Spleen (tissue), 11 donors: ENCODE measurements around the gene NUP98. TPM values are rescaled to one million over a fixed set of nuclear protein-coding genes. Genes with fewer than 3 reads are reported as not detected.

Experiments used
- DNase-seq: peaks from one replicate; pipeline ENCODE4 v3.0.0-alpha.2; 2020
- H3K27ac ChIP-seq, 8 donors: fragments of 200-600 bp; sonication (generic) in 7 of 8; 1 replicate in 4 of 8; 2 replicates in 4 of 8; pipeline versions ENCODE4 v1.5.0 to v1.8.0; 2016 to 2021; ENCODE audit warnings: inconsistent platforms in 4 of 8, mild to moderate bottlenecking in 4 of 8, moderate library complexity in 1 of 8
- H3K27me3 ChIP-seq, 7 donors: fragments of 200-600 bp; sonication (generic) in 6 of 7; replicated peaks in 1 of 7; 1 replicate in 4 of 7; 2 replicates in 3 of 7; pipeline versions ENCODE4 v1.5.0 to v1.8.0; 2016 to 2021; ENCODE audit warnings: inconsistent platforms in 3 of 7, mild to moderate bottlenecking in 1 of 7
- H3K36me3 ChIP-seq, 6 donors: fragments of 200-600 bp; sonication (generic) in 5 of 6; 1 replicate in 4 of 6; 2 replicates in 2 of 6; pipeline versions ENCODE4 v1.5.0 to v1.8.0; 2016 to 2021; ENCODE audit warnings: inconsistent platforms in 2 of 6
- H3K4me1 ChIP-seq, 6 donors: fragments of 200-600 bp; sonication (generic) in 5 of 6; 1 replicate in 3 of 6; 2 replicates in 3 of 6; pipeline versions ENCODE4 v1.5.0 to v1.8.0; 2016 to 2021; ENCODE audit warnings: inconsistent platforms in 3 of 6
- H3K4me3 ChIP-seq, 8 donors: fragments of 200-600 bp; sonication (generic) in 7 of 8; 1 replicate in 4 of 8; 2 replicates in 4 of 8; pipeline versions ENCODE4 v1.5.0 to v1.8.0; 2016 to 2021; ENCODE audit warnings: inconsistent platforms in 4 of 8, mild to moderate bottlenecking in 4 of 8, moderate library complexity in 2 of 8
- H3K9me3 ChIP-seq, 8 donors: fragments of 200-600 bp; sonication (generic) in 7 of 8; 1 replicate in 4 of 8; 2 replicates in 4 of 8; pipeline versions ENCODE4 v1.5.0 to v1.8.0; 2016 to 2021; ENCODE audit warnings: inconsistent platforms in 4 of 8
- POLR2A ChIP-seq, 3 donors: fragments of 450-650 bp; IDR thresholded peaks; one replicate each; pipeline ENCODE4 v1.5.1; 2017; ENCODE audit warnings: antibody characterized with exemption in 3 of 3, mild to moderate bottlenecking in 1 of 3
- POLR2AphosphoS5 ChIP-seq, 3 donors: sonication (generic); formaldehyde crosslinking; IDR thresholded peaks; one replicate each; pipeline ENCODE4 v1.5.1; 2017; ENCODE audit warnings: antibody characterized with exemption in 3 of 3
- WGBS, 5 donors: extraction: QIAGEN DNeasy Blood & Tissue Kit in 3 of 5; methylation state at CpG; one replicate each; pipeline versions ENCODE4 v1.1.5 to v1.1.7; 2013 to 2018; 5-methylcytosine and 5-hydroxymethylcytosine counted together
- intact Hi-C: fragments of 100-400 bp; cut with DNase I; formaldehyde crosslinking; loops from one replicate; pipeline ENCODE4 v1.15.0; 2023; ENCODE audit warnings: low total_unique reads
- polyA plus RNA-seq, 3 donors: library from polyadenylated mRNA; stranded (reverse); fragments of 200-250 nt; gene quantifications; one replicate each; pipeline ENCODE4 v1.2.1, GENCODE V29; 2013
- total RNA-seq, 7 donors: library from RNA; depleted of rRNA in 3 of 7; stranded (reverse); fragments of >200 nt in 3 of 7; fragmentation: NEBNext Ultra II Directional in 4 of 7; extraction: Animal tissue kit (Norgen Biotek cat#: 25700) in 4 of 7; gene quantifications; one replicate each; pipeline versions ENCODE4 v1.1.0 to v1.2.1, GENCODE V29; 2016 to 2021
- TF ChIP-seq, protein P1 (sequence below), 11 experiments: fragments of 200-600 bp in 7 of 11; fragments of 450-650 bp in 4 of 11; sonication (generic) in 4 of 11; IDR thresholded peaks in 8 of 11; conservative IDR thresholded peaks in 3 of 11; 1 replicate in 7 of 11; 2 replicates in 4 of 11; pipeline versions ENCODE4 v1.4.0 to v1.8.0; 2016 to 2021; ENCODE audit warnings: antibody characterized with exemption in 11 of 11, inconsistent platforms in 4 of 11, mild to moderate bottlenecking in 1 of 11
- donor health status: healthy with polysubstance abuse.
- donor health status: DM: no; HTN: no; CAD: no; lungs with moderate emphysema.
- donor health status: DM: no; HTN: no; CAD: no.
- donor health status: Bipolar disorder and iron deficiency.
- donor health status: healthy.
- donor health status: DM: no; HTN: no; CAD: no.
- donor health status: DM: yes; HTN: yes; CAD: no.

The NUP98 gene
- total and polyA plus RNA-seq, 10 donors, result 12.6 to 171 (median 88.7) TPM

DNA sequence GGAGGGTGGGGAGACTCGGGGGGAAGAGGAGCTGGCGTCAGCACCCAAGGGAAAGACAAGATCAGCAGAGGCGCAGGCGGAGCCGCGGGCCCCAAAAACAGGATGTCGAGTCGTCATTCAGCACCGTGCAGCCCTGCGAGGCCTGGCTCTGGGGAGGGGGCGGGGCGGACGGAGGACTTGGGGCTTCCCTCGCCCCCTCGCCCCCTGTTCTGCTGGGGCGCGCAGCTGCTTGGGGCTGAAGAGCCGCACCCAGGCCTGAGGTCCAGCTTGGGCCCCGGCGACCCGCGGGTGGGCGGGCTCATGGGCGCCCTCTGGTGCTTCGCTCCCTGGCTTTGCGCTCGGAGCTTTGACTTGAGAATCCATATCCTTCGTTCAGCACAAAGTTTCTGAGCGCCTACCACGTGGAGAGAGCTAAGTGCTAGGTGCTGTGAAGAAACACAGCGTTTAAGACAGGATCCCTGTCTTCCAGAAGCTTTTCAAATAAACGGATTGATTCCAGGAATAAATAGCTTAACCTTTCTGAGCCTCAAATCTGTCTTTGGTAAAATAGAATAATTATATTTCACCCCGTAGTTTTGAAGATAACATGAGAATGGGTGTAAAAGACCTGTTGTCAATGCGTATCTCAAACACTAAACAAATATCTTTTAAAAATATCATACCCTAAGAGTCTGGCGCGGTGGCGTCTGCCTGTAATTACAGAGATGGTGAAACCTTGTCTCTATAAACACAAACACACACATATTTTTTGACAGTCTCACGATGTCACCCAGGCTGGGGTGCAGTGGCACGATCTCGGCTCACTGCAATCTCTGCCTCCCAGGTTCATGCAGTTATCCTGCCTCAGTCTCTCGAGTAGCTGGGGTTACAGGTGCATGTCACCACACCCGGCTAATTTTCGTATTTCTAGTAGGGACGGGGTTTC is 44.3 kb upstream of the NUP98 start:
- DNase-seq, result peak; percentile 97
- Histone ChIP-seq H3K27ac (peak overlapping the region; percentile 97 to 100 (median 98)), H3K36me3 (no peaks in the 10 kb centered on the region), H3K27me3 (no peaks in the 10 kb centered on the region), H3K9me3 (no peaks in the 10 kb centered on the region), H3K4me3 (peak overlapping the region; percentile 70 to 96 (median 82)), H3K4me1 (peaks cover 24 to 46% (median 38%) of the 10 kb centered on the region in 6 donors)
- TF ChIP-seq POLR2AphosphoS5 (IDR thresholded peaks at IDR 0.05) (peak; percentile 86 to 94 (median 87)), POLR2A (IDR thresholded peaks at IDR 0.05) (no peak)
- TF ChIP-seq, protein P1, sequence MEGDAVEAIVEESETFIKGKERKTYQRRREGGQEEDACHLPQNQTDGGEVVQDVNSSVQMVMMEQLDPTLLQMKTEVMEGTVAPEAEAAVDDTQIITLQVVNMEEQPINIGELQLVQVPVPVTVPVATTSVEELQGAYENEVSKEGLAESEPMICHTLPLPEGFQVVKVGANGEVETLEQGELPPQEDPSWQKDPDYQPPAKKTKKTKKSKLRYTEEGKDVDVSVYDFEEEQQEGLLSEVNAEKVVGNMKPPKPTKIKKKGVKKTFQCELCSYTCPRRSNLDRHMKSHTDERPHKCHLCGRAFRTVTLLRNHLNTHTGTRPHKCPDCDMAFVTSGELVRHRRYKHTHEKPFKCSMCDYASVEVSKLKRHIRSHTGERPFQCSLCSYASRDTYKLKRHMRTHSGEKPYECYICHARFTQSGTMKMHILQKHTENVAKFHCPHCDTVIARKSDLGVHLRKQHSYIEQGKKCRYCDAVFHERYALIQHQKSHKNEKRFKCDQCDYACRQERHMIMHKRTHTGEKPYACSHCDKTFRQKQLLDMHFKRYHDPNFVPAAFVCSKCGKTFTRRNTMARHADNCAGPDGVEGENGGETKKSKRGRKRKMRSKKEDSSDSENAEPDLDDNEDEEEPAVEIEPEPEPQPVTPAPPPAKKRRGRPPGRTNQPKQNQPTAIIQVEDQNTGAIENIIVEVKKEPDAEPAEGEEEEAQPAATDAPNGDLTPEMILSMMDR (IDR thresholded peaks at IDR 0.05 in 8 of 11, conservative IDR thresholded peaks at IDR 0.05 in 3 of 11), result peak; percentile 53 to 91 (median 81)
- intact Hi-C loops, result no loop called here
- 20 to 29% (median 23%) methylated on average over 29 to 44 of the region's 44 CpGs for WGBS, 5 donors

DNA sequence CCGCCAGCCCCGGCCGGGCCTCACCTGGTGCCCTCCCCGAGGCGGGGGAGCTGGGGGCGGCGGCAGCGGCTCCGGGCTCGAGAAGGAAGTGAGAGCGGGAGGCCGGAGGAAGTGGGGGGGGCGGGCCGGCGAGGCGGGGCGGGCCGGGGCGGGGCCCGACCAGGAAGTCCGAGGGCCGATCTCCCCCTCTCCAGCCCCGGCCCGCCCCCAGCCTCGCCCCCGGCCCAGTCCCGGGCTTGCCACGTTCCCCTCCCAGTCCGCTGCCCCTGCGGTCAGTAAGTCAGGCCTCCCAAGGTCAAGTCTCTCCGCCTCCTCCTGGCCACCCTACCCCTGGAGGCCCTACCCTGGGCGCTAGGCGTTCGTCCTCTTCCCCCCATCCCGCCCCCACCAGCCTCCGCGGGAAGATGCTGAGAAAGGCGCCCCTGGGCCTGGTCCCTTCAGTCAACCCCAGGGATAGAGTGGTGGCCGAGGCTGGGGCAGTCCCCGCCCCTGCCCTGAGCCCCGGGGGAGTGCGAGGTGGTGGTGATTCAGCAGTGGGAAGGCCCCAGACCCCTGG is 43.6 kb upstream of the NUP98 start, which contains the start of gene RHOG:
RHOG (minus strand) TSS at position 90 of the 556 bp plus-strand sequence. CDS start 12,821 bp downstream, outside the sequence.
- WGBS, 5 donors, result 0 to 1% (median 0%) methylated on average over 7 to 38 of the region's 42 CpGs
- peak within 1 kb of the TSS; percentile 97 to 100 (median 98) for H3K27ac ChIP-seq
- no peaks in the 10 kb centered on the region for H3K27me3 ChIP-seq
- H3K9me3 ChIP-seq, result no peaks in the 10 kb centered on the region
- DNase-seq, result peak; percentile 97
- H3K36me3 ChIP-seq, result peaks cover 0 to 4% (median 0%) of the 10 kb centered on the region in 6 donors
- TF ChIP-seq POLR2A (IDR thresholded peaks at IDR 0.05) (peak in 1 of 3 donors; percentile 34), POLR2AphosphoS5 (IDR thresholded peaks at IDR 0.05) (peak; percentile 77 to 88 (median 82))
- TF ChIP-seq, protein P1 (IDR thresholded peaks at IDR 0.05 in 8 of 11, conservative IDR thresholded peaks at IDR 0.05 in 3 of 11), result no peak
- H3K4me1 ChIP-seq, result peaks cover 30 to 54% (median 45%) of the 10 kb centered on the region in 6 donors
- intact Hi-C loops, result no loop called here
- H3K4me3 ChIP-seq, result peak within 1 kb of the TSS; percentile 70 to 96 (median 82)

DNA sequence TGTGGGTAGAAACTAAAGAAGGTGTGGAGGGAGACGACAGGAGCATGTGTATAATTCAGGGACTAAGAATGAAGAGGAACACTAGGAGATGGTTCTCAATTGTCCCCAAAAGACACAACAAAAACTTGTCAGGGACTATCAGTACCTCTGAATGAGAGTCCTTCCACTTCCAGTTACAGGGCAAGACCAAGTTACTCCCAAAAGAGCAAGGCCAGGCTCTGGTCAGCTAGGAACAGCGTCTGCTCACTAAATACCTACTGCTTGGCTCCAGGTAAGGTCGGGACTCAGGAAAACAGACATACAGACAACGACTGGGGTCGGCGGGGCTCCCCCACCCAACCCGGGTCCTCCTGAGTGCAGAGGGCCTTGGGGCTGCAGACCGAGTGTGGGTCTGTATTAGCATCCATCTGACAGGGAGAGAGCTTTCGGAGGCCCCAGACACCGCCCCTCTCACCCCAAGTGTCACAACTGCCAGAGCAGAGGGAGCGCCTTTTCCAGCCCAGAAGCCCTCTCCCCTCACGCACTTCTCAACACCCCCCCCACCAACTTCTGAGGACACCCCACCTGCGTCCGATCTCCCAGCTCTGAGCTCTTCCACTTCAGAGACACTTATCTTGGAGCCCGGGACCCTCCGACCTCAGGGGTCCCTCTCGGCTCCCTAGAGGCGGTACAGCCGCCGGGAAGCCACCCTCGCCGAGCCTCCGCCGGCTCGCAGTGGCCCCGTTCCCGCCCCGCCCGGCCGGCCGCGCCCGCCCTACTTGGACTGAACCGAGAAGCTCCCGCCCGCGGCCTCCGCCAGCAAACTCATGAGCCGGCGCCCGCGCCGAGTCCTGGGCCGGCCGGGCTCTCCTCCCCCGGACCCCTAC is 42.9 kb upstream of the NUP98 start:
- Histone ChIP-seq H3K4me1 (peaks cover 37 to 61% (median 52%) of the 10 kb centered on the region in 6 donors), H3K27ac (peak overlapping the region; percentile 97 to 100 (median 98)), H3K4me3 (peak overlapping the region; percentile 70 to 96 (median 82)), H3K27me3 (no peaks in the 10 kb centered on the region), H3K36me3 (peaks cover 0 to 10% (median 0%) of the 10 kb centered on the region in 6 donors), H3K9me3 (no peaks in the 10 kb centered on the region)
- intact Hi-C loops, result no loop called here
- DNase-seq, result peak; percentile 86
- no peak for TF ChIP-seq POLR2A (IDR thresholded peaks at IDR 0.05)
- TF ChIP-seq POLR2AphosphoS5 (IDR thresholded peaks at IDR 0.05), result no peak
- WGBS, 5 donors, result 1 to 2% (median 1%) methylated on average over 16 to 46 of the region's 46 CpGs

DNA sequence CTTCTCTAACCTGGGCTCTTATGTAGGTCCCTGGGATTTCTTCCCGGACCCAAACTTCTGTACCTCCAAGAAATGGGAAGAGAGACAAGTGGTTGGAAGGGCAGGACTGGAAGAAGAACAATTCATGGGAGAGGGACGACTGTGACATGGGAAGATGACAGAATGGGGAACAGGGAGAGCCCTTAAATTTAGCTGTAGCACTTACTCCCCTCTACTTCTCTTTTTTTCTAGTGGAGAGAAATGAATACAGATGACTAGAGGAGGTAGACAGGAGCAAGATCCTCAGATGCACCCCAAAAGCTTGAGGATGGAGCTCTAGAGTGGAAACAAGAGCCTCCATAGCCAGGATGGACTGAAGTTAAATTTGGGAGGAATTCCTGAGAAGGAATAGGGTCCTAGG is 41.1 kb upstream of the NUP98 start:
- WGBS, 5 donors, result 39 to 51% (median 46%) methylated on average over 2 of the region's 2 CpGs
- peak overlapping the region; percentile 64 to 100 (median 98) for H3K27ac ChIP-seq
- intact Hi-C loops, result no loop called here
- no peaks in the 10 kb centered on the region for H3K9me3 ChIP-seq
- peaks cover 55 to 78% (median 69%) of the 10 kb centered on the region in 6 donors for H3K4me1 ChIP-seq
- H3K36me3 ChIP-seq, result peaks cover 0 to 28% (median 0%) of the 10 kb centered on the region in 6 donors
- no peak for TF ChIP-seq POLR2A (IDR thresholded peaks at IDR 0.05)
- TF ChIP-seq POLR2AphosphoS5 (IDR thresholded peaks at IDR 0.05), result no peak
- TF ChIP-seq, protein P1 (IDR thresholded peaks at IDR 0.05 in 8 of 11, conservative IDR thresholded peaks at IDR 0.05 in 3 of 11), result no peak
- DNase-seq, result no peak
- H3K4me3 ChIP-seq, result peak overlapping the region; percentile 22 to 96 (median 80)
- H3K27me3 ChIP-seq, result no peaks in the 10 kb centered on the region
